AG09309 (cell line): ENCODE data around the gene FBXO9.
A peak's percentile ranks its signal among the peaks of the same experiment; 100 is the strongest.

Source experiments
- DNase-seq: peaks from one replicate; pipeline ENCODE4 v3.0.0-alpha.2; 2010; ENCODE audit warnings: low read depth
- H3K4me3 ChIP-seq: 2 replicates; pipeline ENCODE4 v1.5.1; 2011; ENCODE audit warnings: mild to moderate bottlenecking, low read depth, low read length, moderate library complexity; ENCODE audit not compliant: control insufficient read depth
- CTCF ChIP-seq: IDR thresholded peaks from 2 replicates; pipeline ENCODE4 v1.5.1; 2011; ENCODE audit warnings: mild to moderate bottlenecking, low read depth, low read length, inconsistent platforms; ENCODE audit not compliant: insufficient read depth, control insufficient read depth; ENCODE audit errors: missing control alignments

FBXO9 gene

DNA sequence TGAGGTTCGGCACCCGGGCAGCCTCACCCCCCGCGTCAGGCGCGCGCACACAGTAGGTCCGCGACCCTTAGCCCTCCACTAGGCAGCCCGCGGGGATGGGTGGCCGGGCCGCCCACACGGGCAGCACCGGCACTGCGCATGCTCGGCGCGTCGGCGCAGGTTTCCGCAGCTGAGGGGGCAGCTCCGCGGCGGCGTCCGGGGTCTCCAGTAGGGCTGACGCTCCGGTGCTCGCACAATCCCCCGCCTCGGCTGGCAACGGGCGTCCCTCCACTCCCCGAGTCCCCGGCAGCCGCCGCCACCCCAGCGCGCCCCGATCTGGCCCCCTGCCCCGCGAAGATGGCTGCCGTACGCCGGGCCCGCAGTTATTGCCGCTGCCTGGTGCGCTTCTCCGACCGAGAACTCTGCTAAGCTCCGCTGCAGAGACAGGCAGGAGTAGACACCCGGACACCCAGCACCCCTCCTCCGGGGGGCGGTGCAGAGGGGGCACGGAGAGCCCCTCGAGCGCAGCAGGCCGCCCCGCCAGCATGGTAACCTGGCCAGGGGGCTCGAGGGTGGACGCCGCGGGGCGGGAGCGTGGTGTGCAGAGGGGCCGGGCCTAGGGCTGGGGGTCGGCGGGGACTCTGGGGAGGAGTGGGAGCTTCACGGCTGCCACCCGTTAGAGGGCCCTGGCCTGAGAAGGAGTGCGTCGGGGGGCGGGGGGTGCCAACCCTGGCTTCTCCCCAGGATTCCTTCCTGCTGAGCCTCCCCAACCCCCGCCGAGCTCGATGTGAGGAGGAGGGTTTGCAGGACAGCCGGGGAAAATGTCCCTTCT lies at the start of gene FBXO9:
TSS of gene FBXO9 (plus strand) at position 139 of the 811 bp plus-strand sequence. CDS start at position 525, 386 bp downstream.
- no peak for DNase-seq
- peak within 1 kb of the TSS; percentile 81 for H3K4me3 ChIP-seq
- no peak for TF ChIP-seq CTCF

GRCh38 chr6:53015486-53015885 lies 49.7 kb upstream of the FBXO9 start:
- H3K4me3 ChIP-seq, result no peak overlapping the region
- no peak for DNase-seq
- TF ChIP-seq CTCF, result no peak

- no peak for TF ChIP-seq CTCF
- DNase-seq, result no peak
- H3K4me3 ChIP-seq, result no peak overlapping the region
Measured at GRCh38 chr6:53018446-53018845, 46.8 kb upstream of the FBXO9 start.

DNA sequence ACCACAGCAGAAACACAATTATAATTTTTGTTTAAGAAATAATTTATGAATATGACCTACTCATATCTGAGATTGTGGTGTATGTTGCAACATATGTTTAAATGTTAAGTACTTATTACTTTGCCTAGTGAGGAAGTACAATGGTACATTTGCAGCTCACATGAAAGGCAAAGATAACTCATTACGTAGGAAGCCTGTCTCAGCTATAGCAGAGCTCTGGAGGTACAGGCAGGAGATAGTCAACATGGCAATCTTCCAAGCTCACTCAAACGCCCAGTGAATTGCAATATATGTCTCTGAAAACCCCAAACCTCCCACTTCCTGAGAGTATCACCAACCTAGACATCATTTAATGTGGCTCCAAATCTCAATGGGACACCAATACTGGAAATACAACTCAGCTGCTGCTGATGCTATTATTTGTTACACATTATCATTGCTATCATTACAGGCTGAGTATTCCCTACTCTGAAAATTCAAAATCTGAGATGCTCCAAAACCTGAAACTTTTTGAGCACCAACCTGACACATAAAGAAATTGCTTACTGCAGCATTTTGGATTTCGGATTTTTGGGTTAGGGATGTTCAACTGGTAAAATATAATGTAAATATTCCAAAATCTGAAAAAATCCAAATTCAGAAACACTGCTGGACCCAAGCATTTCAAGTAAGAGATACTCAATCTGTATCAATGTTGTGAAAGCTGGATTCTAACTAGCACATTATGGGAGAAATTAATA lies 45.0 kb upstream of the FBXO9 start:
- DNase-seq, result no peak

DNA sequence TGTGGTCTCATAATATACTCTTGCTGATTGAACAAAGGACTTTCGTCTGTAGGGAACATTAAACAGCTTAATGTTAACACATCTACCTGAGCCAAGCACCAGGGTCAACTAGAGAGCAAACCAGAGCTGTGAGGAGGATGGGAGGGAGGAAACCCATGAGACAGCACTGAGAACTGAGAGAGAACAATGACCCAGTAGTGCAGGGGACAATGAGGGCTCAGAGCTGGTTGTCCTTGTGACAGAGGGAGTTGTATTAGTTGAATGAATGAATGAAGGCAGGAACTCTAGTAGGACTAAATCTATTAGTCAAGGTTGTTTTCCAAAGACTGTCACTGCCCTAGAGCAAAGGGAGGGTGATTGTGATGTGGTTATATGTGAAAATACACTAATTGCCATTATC lies 41.9 kb upstream of the FBXO9 start:
- no peak for DNase-seq
- H3K4me3 ChIP-seq, result no peak overlapping the region
- no peak for TF ChIP-seq CTCF

More for the DNA sequence above, 45.0 kb upstream of the FBXO9 start:
- TF ChIP-seq CTCF, result no peak
- no peak overlapping the region for H3K4me3 ChIP-seq

DNA sequence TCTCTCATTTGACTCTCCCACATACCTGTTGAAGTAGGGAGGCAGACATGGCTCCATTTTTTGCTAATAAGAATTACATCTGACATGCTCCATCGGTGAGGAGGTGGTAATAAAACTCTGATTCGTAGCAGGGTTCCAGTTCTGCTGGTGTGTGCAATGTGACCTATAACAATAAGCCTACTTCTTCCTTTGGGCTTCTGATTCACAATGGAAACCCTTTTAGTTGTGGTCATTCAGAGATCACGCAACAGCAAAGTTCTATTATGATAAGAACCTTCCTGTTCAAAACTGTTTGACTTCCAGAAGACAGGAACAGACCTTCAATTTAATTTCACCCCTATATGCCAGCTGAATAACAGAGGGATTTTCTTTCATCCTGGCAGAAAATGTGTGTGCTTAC lies 38.7 kb upstream of the FBXO9 start:
- DNase-seq, result no peak
- no peak for TF ChIP-seq CTCF

More for the DNA sequence above, 38.7 kb upstream of the FBXO9 start:
- H3K4me3 ChIP-seq, result no peak overlapping the region
